KG1 (cell line): Measurements from ENCODE around the gene CDKN2A.
A peak's percentile ranks its signal among the peaks of the same experiment; 100 is the strongest.

Experiments used
- DNase-seq: peaks from one replicate; lab custom pipeline; 2025; lab: John Stamatoyannopoulos, UW

Gene CDKN2A

DNA sequence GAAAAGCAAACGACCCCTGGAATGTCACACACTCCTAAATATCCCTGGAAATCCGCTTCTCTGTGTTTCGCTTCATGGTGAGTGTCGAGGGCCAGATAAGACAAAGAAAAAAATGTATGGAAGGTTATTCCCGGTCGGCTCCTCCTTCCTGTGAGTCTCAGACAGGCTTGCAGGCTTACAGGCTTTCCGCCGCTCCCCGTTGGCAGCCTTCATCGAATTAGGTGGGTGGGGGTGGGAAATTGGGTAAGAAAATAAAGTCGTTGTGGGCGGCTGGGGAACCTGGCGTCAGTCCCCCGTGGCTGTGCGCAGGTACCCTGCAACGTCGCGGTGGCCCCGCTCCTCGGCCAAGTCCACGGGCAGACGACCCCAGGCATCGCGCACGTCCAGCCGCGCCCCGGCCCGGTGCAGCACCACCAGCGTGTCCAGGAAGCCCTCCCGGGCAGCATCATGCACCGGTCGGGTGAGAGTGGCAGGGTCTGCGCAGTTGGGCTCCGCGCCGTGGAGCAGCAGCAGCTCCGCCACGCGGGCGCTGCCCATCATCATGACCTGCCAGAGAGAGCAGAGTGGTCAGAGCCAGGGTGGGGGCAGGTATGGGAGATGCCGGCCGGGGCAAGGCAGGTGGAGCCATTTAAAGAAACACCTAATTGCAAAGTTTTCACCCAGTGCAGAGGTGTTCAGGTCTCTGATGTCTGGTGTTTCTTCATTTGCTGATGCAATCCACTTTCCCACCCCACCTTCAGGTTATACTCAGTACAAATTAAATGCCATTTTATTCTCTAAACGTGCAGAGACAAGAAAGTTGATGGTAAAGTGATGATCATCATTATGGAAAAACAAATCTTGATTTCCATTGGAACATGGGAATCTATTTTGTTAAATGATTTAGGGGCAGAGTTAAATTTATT lies 11.8 kb upstream of the CDKN2A start:
- no peak for DNase-seq

GRCh38 chr9:22005021-22005701 lies 11.0 kb upstream of the CDKN2A start:
- DNase-seq = no peak

- DNase-seq = no peak
These were observed 7.8 kb upstream of the CDKN2A start for GRCh38 chr9:22002038-22002437.

GRCh38 chr9:21998026-21998425 lies 3.8 kb upstream of the CDKN2A start:
- DNase-seq = no peak

DNA sequence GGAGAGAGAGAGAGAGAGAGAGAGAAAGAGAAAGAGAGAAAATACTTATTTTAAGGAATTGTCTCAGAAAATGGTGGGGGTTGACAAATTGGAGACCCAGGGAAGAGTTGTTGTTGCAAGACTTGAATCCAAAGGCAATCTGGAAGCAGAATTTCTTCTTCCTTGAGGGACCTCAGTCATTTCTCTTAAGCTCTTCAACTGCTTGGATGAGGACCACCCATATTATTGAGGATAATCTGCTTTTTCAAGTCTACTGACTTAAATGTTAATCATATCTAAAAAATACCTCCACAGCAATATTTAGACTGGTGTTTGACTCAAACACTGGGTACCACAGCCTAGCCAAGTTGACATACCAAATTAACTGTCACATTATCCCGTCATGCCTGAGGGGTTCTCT lies 3.3 kb upstream of the CDKN2A start:
- no peak for DNase-seq

DNA sequence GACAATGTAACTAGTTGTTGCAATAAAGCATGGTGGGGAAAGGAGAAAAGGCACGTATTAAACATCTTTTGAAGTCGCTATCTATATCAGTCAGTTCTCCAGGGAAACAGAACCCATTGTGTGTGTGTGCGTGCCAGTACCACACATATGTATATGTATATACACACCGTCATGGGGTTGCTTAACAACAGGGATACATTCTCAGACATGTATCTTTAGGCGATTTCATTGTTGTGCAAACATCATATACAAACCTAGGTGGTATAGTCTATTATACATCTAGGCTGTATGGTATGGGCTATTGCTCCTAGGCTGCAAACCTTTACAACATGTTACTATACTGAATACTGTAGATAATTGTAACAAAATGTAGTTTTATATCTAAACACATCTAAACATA lies 2.7 kb upstream of the CDKN2A start:
- DNase-seq = no peak

DNA sequence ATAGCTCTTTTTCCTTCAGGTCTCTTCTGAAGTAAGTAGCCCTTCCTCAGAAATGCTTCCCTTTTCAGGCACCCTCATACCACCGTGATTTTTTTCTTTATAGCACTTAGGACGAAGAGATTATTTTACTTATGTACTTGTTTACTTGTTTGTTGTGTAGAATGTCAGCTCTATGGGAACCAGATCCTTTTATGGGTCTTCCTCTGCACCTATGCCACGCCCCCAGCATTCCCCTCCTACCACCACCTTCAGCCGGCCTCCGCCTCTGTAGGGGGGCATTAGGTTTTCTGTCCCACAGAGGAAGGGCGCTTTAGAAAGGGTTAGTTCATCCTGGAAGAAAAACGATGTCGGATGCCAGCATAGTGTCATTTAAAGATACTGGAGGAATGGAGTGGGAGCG lies 2.2 kb upstream of the CDKN2A start:
- no peak for DNase-seq

DNA sequence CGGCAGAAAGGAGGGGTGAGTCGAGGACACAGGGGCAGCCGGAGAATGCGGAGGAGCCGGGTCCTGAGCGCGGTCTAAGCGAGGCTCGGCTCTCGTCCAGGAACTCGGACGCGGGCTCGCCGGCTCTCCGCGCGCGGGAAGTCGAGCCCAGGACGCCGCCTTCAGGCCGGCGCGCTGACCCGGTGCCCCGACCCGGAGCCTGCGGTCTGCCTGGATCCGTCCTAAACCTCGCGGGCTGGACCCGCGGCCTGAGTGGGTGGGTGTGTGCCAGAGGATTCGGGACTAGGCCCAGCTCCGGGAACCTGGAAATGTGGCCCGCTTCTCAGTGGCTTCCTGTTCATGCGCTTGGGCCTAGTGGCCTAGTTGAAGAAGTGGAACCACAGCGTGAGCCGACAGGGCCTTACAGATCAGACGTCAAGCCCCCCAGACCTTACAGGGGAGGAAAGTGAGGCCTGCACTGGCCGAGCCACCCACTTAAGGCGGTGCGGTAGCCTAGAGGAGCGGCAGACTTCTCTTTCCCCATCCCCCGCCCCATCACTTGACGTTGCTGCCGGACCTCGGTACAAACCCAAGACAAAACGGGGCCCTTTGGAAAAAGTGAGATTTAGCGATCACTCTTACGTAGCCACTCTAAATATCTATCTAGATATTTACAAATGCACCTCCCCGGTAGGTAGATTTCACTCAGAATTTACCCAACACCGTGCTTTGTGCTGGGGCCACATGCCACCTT lies 1.6 kb upstream of the CDKN2A start:
- DNase-seq = no peak

DNA sequence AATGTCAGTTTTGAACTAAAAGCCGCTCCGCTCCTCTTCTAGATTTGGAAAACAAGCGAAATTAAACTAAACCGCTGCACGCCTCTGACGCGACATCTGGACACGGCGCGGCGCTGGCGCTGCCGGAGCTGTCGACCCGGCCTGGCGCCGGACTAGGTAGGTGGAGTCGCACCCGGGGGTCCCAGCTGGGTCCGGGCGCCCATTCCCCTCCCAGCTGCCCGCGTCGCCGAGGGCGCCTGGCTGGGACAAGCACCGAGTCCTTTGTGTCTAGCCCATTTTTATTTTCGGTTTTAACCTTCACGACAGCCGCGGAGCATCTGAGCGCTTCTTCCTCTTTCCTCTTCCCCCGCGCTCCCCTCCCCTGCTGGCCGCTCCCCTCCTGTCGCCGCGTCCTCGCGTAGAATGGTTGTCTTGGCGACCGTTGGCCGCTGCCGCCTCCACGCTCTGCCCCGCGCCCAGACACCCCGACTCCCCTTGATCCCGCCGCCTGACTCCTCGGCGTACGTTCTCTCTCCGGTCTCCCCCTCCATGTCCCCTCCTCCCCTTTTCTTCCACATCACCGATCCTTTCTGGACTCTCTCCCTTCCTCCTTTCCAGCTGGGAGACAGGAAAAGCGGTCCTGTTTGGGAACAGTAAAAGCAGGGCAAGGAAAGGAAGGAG lies 944 bp upstream of the CDKN2A start:
- peak; percentile 50 for DNase-seq

- DNase-seq = peak; percentile 39
These were observed 389 bp upstream of the CDKN2A start, which contains the start of gene CDKN2B-AS1 for GRCh38 chr9:21994556-21995005. Gene CDKN2B-AS1, plus strand, starts transcription at chr9:21994791.

GRCh38 chr9:21993007-21993406 lies 1.2 kb downstream of the CDKN2A start:
- no peak for DNase-seq

DNA sequence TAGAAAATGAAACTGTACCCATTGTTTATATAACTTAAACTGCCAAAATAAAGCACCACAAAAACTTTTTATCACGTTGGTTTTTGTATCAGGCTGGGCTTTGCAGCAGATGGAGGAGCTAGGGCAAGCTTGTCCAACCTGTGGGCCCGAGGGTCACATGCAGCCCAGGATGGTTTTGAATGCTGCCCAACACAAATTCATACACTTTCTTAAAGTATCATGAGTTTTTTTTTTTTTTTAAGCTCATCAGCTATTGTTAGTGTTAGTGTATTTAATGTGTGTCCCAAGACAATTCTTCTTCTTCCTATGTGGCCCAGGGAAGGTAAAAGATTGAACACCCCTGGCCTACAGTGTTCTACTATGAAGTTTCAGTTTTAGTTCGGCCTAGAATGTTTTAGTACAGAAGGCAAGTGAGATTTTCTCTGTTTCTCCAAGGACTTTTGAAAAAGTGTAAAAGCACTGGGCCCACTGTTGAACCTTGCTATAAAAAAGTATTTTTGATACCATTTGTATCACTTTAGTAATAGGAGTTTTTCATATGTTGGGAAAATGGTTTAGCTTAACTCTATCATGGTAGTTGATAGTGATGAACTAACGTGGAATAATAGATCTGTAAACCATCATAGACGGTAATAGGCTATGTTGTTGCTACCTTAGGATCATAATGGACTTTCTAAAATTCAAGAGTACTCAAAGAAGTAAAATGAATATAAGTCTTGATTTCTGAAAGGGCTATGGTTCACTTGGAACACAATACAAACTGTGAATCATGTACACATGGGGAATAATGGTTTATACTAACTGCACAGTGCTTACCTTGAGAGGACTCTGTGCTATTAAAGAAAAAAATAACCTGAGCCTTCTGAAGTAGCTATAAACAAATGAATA lies 2.9 kb downstream of the CDKN2A start:
- DNase-seq = no peak

DNA sequence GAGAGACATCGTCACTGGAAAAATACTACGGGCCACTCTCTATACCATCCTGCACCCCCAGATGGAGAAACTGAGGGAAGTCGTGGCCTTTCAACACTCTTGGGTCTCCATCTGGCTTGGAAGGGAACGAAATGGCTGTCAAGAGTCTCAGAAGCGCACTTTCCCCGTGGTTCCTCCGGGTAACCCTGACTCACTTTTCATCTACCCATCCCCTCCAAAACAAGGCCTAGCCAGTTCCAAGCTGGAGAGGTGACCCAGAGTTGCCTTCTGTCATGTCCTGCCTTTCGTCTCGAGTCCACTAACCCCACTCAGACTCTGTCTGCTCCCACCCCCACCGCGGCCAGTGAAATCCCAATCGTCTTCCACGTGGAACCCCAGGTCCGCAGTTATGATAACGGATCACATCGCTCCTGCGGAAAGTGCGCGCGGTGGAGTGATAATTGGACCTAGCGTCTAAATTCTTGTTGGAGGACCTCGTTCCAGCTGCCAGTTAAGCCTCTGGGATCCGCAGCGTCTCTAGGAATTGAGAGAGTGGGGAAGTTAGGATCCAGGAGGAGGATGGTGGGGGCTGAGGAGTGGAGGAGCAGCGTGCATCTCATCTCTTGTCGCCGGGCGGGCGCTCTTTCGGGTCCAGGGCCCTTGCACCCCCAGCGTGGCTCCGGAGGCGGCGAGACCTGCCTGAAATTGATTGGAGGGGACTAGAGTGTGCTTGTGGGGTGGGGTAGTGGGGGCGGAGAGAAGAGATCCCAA lies 4.6 kb downstream of the CDKN2A start:
- no peak for DNase-seq

GRCh38 chr9:21988056-21988990 lies 5.9 kb downstream of the CDKN2A start:
- DNase-seq = no peak

- DNase-seq = no peak
These were observed 8.1 kb downstream of the CDKN2A start for GRCh38 chr9:21985964-21986667.

DNA sequence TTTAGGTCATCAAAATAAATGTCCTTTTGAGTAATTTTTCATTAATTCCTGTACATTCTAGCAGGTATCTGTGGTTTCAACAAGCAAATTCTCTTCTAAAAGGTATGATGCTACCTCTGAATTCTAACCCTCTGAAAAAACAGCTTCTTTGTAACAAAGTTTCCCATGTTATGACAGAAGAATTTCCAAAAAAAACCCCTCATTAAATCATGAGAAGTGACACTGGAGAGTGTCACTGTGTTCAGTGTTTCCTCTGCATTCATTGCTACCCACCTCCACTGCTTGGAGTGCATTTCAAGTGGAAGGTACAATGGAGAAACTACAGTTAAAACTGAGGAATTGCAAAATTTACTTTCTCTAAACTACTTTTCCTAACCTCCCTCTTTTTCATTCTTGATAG lies 10.1 kb downstream of the CDKN2A start:
- DNase-seq = no peak

DNA sequence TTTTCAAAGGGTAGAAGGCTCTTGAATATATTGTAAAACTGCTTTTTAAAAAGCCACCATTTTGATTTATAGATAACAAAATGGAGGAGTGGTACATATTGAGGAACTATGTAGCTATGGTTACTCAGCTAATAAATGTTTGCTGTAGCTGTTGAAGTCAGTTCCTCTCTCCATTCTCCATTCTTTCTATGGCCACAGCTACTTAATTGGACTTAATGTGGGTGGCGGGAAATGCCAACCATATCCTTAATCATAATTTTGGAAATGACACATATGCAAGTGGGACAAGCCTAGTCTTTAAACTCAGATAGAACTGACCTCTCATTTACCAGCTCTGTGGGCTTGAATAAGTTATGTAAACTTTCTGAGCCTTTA lies 10.6 kb downstream of the CDKN2A start:
- no peak for DNase-seq

DNA sequence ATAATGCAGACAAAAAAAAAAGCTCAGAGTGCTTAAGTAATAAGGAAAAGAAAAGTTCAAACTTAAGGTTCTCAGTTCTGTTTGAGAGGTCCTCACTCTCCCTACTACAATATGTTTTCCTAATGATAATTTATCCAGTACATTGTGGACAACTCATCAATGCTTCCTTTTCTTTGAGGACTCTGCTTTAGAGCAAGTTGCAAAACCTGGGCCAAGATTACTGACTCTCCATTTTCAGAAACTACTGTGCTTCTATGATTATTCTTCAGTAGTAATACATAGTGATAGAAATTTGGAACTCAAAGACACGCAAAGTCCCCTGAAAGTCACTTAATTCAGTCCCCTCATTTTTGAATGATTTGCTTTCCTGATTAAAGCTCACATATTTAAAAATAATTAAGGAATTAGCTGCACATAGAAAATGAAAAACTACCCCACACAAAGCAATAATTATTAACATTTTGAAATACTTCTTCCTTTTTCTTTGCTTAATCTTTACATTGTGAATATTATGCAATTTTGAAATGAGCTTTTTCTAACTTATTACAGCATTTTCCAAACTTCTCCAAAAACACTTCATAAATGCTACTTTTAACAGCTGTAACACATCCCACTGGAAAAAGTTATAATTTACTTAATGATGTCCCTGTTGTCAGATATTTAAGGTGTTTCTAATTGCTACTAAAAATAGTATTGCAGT lies 11.2 kb downstream of the CDKN2A start:
- DNase-seq = no peak
